ENCODE measurements around the gene CBFB.

The CBFB gene

GRCh38 chr16:67071476-67072048, 42.6 kb downstream of the CBFB start:
- no peak overlapping the region for H3K4me2 ChIP-seq (ENCODE audit: insufficient read depth, low read length)
- peaks cover 28% of the 10 kb centered on the region for H3K79me2 ChIP-seq (ENCODE audit: insufficient read depth, low read length)
- H3K4me1 ChIP-seq (ENCODE audit: insufficient read depth, low read length): no peaks in the 10 kb centered on the region
- no peak overlapping the region for H3K27ac ChIP-seq (ENCODE audit: low read length)
- H3K4me3 ChIP-seq (ENCODE audit: low read depth in 1 of 2, low read length in 2 of 2): no peak overlapping the region
- no peaks in the 10 kb centered on the region for H3K9me3 ChIP-seq (ENCODE audit: insufficient read depth, low read length, severe bottlenecking)
- no peaks in the 10 kb centered on the region for H3K27me3 ChIP-seq (ENCODE audit: insufficient read depth, low read length, poor library complexity)
- H4K20me1 ChIP-seq (ENCODE audit: insufficient read depth, low read length): peaks cover 17% of the 10 kb centered on the region; the same call in 1 of the 2 replicates
- no peak for DNase-seq
- peaks cover 84% of the 10 kb centered on the region for H3K36me3 ChIP-seq (ENCODE audit: insufficient read depth, low read length)
- no peak overlapping the region for H2AFZ ChIP-seq (ENCODE audit: low read depth, low read length)
- ATAC-seq (ENCODE audit: insufficient read depth, low read depth): no peak
- TF ChIP-seq EZH2 (IDR thresholded peaks at IDR 0.05; ENCODE audit: borderline replicate concordance, low read depth, low read length, severe bottlenecking): no peak
- no peak for TF ChIP-seq CTCF (IDR thresholded peaks at IDR 0.05; ENCODE audit: borderline replicate concordance, extremely low read depth, low read length, poor library complexity, severe bottlenecking)
- H3K9ac ChIP-seq (ENCODE audit: low read depth, low read length): no peak overlapping the region

DNA sequence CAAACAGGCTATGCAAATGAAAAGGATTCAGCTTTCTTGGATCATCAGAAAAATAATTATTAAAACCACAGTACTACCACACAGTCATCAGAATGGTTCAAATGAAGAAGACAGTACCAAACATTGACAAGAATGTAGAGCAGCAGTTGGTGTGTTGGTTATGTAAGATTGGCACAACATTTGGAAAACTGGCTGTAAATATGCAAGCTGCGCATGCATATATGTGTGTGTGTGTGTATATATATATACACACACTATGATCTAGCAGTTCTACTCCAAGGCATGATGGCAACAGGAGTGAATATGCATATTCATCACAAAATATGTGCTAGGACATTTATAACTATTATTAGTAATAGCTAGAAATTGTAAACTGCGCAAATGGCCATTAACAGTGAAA, 46.4 kb downstream of the CBFB start:
- Histone ChIP-seq H3K9me3 (ENCODE audit: insufficient read depth, low read length, severe bottlenecking) (no peaks in the 10 kb centered on the region), H3K27ac (ENCODE audit: low read length) (no peak overlapping the region), H3K9ac (ENCODE audit: low read depth, low read length) (no peak overlapping the region), H3K79me2 (ENCODE audit: insufficient read depth, low read length) (peaks cover 28% of the 10 kb centered on the region), H2AFZ (ENCODE audit: low read depth, low read length) (no peak overlapping the region), H3K4me1 (ENCODE audit: insufficient read depth, low read length) (no peaks in the 10 kb centered on the region), H3K4me3 (ENCODE audit: low read depth in 1 of 2, low read length in 2 of 2) (no peak overlapping the region), H3K36me3 (ENCODE audit: insufficient read depth, low read length) (peaks cover 82% of the 10 kb centered on the region), H4K20me1 (ENCODE audit: insufficient read depth, low read length) (peaks cover 8% of the 10 kb centered on the region; the same call in 1 of the 2 replicates), H3K27me3 (ENCODE audit: insufficient read depth, low read length, poor library complexity) (no peaks in the 10 kb centered on the region), H3K4me2 (ENCODE audit: insufficient read depth, low read length) (no peak overlapping the region)
- no peak for TF ChIP-seq EZH2 (IDR thresholded peaks at IDR 0.05; ENCODE audit: borderline replicate concordance, low read depth, low read length, severe bottlenecking)
- TF ChIP-seq CTCF (IDR thresholded peaks at IDR 0.05; ENCODE audit: borderline replicate concordance, extremely low read depth, low read length, poor library complexity, severe bottlenecking): no peak
- DNase-seq: no peak
- no peak for ATAC-seq (ENCODE audit: insufficient read depth, low read depth)

DNA sequence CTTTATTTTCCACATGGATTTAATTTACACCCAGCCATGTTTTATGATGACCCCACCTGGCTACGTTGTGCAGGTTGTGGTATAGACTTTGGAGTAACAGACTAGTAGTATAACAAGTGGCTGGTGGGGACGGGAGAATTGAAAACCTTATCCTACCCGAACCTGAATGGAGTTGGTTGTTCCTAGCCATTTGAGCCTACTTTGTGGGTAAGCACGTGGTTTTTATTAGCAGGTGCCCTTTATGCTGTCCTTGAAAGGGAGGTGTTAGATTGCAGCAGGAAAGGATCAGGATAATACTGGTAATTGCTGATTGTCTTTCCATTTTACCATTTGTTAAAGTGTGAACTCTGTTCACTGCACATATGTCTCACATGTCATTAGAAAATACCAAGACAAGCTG, 48.9 kb downstream of the CBFB start:
- Histone ChIP-seq H3K9ac (ENCODE audit: low read depth, low read length) (no peak overlapping the region), H3K79me2 (ENCODE audit: insufficient read depth, low read length) (peaks cover 22% of the 10 kb centered on the region), H3K4me1 (ENCODE audit: insufficient read depth, low read length) (no peaks in the 10 kb centered on the region), H3K36me3 (ENCODE audit: insufficient read depth, low read length) (peaks cover 70% of the 10 kb centered on the region), H3K4me2 (ENCODE audit: insufficient read depth, low read length) (no peak overlapping the region), H3K4me3 (ENCODE audit: low read depth in 1 of 2, low read length in 2 of 2) (no peak overlapping the region), H4K20me1 (ENCODE audit: insufficient read depth, low read length) (no peaks in the 10 kb centered on the region), H2AFZ (ENCODE audit: low read depth, low read length) (no peak overlapping the region), H3K27ac (ENCODE audit: low read length) (no peak overlapping the region), H3K27me3 (ENCODE audit: insufficient read depth, low read length, poor library complexity) (no peaks in the 10 kb centered on the region), H3K9me3 (ENCODE audit: insufficient read depth, low read length, severe bottlenecking) (no peaks in the 10 kb centered on the region)
- no peak for TF ChIP-seq EZH2 (IDR thresholded peaks at IDR 0.05; ENCODE audit: borderline replicate concordance, low read depth, low read length, severe bottlenecking)
- no peak for TF ChIP-seq CTCF (IDR thresholded peaks at IDR 0.05; ENCODE audit: borderline replicate concordance, extremely low read depth, low read length, poor library complexity, severe bottlenecking)
- no peak for DNase-seq
- no peak for ATAC-seq (ENCODE audit: insufficient read depth, low read depth)
